ENCODE results near the gene TMEM258.
A peak's percentile ranks its signal among the peaks of the same experiment; 100 is the strongest.

TMEM258 gene

DNA sequence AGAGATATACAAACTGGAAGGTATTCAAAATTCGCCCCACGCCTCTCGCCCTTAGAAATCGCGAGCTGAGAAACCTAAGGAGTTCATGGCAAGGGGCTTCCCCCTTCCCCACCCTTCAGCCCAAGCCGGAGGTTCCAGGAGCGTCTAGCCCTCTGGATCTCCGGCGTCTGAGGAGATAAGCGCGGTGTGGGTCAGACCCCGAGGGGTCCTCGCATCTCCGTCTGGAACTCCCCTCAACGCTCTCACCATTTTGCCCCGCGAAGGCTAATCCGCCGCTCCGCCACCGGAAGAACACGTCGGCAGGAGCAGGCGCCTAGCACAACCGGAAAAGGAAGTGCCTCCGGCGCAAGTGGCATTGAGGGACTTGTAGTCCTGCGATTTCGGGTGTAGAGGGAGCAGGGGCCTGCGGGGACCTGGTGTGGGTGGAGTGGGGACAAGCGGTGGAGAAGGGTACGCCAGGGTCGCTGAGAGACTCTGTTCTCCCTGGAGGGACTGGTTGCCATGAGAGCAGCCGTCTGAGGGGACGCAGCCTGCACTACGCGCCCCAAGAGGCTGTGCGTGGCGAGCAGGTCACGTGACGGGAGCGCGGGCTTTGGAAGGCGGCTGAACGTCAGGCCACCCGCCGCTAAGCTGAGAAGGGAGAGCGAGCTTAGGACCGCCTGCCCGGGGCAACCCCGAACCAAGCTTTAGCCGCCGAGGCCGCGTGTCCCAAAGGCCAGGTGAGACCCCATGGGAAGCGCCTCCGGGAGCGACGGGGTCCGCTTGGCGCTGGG lies at the start of gene TMEM258, which contains the start of gene FEN1:
Gene TMEM258 (minus strand): TSS at position 290 of the 773 bp plus-strand sequence. CDS start 41 bp downstream, at position 249.
Gene FEN1 (plus strand): TSS at position 602 of the 773 bp plus-strand sequence. CDS start 2,451 bp downstream, outside the sequence.
- DNase-seq = peak; percentile 100

- DNase-seq = no peak
These were observed 49.5 kb upstream of the TMEM258 start for GRCh38 chr11:61841636-61842527.

DNA sequence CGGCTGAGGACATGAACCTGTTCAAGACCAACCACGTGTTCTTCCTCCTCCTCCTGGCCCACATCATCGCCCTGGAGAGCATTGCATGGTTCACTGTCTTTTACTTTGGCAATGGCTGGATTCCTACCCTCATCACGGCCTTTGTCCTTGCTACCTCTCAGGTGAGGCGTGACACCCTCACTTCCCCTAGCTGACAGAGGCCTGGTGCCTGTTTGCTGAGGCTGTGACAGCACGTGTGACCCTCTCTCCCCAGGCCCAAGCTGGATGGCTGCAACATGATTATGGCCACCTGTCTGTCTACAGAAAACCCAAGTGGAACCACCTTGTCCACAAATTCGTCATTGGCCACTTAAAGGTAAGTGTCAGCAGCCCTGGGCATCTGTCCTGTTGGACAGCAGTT lies 48.0 kb upstream of the TMEM258 start:
- DNase-seq = no peak

DNA sequence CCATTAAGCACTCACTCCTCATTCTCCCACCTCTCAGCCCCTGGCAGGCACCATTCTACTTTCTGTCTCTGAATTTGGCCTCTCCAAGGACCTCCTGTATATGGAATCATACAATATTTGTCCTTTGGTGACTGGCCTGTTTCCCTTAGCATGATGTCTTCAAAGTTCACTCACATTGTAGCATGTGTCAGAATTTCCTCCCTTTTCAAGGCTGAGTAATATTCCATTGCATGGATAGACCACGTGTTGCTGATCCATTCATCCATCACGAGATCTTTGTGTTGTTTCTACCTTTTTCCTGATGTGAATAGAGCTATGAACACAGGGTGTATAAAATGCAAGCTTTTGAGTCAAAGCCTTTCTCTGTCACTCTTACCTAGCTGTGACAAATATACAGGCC lies 47.3 kb upstream of the TMEM258 start:
- DNase-seq = no peak

- DNase-seq = no peak
These were observed 46.5 kb upstream of the TMEM258 start for GRCh38 chr11:61838921-61839320.

- DNase-seq = no peak
These were observed 46.1 kb upstream of the TMEM258 start for GRCh38 chr11:61838501-61838900.

DNA sequence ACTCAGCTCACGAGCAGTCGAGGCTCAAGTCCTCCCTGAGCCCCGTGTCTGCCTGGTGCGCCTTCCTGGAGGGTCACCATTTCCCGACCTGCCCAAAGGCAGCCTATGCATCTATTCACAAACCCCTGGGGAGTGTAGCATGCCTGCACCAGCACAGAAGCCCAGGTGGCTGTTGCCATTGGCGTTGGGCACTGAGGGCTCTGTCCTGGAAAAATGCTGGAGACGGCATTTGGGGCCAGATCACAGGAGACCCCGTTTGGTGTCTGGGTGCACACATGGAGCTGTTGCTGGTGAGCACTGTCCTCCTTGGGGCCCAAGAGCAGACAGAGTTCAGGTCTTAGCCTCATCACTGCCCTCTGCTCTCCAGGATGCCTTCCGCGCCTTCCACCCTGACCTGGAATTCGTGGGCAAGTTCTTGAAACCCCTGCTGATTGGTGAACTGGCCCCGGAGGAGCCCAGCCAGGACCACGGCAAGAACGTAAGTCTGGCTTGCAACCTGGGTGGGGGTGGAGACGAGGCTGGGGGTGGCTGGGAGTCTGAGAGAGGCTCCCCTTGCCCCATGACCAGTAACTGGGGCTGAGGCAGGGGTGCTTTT lies 45.1 kb upstream of the TMEM258 start:
- DNase-seq = no peak

DNA sequence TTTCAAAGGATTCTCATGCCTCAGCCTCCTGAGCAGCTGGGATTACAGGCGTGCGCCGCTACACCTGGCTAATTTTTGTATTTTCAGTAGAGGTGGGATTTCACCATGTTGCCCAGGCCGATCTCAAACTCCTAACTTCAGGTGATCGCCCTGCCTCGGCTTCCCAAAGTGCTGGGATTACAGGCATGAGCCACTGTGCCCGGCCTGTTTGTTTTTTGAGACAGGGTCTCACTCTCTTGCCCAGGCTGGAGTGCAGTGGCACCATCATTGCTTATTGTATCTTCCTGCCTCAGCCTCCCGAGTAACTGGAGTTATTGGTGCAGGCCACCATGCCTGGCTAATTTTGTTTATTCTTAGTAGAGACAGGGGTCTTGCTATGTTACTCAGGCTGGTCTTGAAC lies 43.8 kb upstream of the TMEM258 start:
- no peak for DNase-seq

DNA sequence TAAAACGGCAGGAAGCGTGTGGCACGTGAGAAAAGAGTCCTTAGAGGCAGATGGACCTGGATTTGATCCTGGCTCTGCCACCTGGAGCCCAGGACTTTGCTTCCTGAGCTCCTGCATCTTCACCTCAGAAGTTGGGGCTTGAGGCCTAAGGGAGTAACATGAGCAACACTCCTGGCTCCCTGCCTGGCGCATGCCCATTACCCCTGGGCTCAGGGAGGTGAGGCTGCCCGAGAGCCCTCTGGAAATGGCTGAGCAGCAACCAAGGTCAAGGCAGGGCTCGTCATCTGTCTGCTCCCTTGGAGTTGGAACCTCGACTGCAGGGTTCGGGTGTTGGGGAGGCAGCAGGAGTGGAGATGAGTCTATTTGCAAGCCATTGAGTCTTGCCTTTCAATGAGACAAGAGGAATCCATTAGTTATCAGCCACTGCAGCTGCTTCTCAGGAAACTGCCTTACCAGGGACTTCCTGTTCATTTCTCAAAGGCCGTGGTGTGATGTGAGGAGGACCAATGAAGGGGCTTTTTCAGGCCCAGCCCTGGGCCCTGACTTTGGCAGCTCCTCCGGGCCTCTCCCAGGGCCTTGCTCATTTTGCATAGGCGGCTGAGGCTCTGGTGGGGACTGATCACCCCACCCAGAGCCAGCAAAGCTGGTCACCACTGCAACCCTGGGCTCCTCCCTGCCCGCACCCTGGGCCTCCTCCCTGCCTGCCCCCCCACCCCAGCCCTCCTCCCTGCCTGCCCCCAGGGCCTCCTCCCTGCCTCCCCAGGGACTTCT lies 42.1 kb upstream of the TMEM258 start:
- DNase-seq = peak; percentile 42

DNA sequence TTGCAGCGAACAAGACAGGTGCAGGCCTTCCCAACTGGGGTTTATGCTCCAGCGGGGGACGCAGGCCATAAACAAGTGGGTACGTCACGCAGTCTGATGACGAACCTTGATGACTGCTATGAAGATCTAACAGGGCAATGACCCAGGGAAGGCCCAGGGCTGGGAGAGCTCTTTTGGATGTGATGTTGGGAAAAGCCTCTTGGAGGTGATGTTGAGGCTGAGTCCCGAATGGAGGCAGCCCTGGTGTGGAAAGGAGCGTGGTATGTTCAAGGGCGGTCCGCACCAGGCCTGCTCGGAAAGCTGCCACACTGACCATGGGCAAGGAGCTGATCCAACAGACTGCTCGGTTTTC lies 41.5 kb upstream of the TMEM258 start:
- peak; percentile 24 for DNase-seq

DNA sequence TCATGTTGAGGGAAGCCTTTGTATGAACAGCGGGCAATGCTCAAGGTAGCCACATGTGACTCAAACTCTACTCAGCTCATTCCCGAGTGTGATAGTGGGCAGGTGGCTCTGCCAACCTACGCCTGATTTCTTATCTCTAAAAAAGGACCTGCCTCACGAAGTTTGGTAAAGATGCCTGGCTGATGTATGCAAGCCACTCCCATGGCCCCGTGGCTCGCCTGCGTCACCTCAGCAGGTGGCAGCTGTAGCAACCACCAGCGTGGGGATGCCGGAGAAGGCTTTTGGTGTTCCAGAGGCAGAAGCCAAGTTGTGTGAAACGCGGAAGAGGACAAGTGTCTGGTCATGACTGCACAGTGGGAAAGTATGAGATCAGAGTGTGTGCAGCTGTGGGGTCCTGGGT lies 41.1 kb upstream of the TMEM258 start:
- DNase-seq = no peak

DNA sequence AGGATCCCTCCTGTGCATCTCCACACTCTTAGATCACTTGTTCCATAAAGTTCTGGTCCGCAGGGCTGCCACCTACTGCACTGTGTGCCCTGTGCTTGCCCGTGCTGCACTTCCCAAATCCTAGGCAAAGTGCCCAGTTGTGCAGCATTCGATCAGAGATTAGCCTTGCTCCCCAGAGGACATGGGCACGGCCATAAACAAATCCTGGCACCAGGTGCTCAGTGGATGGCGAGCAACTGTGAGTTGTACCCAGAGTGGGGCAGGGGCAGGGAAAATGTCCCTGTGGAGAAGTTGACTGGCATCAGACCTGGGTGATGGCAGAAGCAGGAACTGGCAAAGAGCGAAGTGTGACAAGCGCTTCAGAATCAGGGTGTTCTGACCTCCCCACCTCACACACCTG lies 40.4 kb upstream of the TMEM258 start:
- DNase-seq = no peak

DNA sequence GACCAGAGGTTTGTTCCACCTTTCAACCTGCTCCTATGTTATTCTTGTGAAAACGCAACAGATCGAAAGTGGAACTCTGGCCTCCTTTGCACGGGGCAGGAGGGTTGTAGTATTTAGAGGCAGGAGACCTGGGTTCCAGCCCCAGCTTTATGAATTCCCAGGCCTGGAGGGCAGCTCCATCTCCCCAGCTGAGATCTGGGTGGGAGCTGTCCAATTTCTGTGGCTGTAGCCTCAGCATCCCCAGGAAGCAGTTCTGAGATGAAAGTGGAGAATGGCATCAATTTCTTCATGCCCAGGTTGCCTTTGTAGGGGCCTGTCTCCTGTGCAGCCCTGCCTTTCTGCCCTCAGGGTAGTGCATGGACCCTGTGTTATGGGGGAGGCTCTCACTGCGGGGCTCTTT lies 39.8 kb upstream of the TMEM258 start:
- no peak for DNase-seq

DNA sequence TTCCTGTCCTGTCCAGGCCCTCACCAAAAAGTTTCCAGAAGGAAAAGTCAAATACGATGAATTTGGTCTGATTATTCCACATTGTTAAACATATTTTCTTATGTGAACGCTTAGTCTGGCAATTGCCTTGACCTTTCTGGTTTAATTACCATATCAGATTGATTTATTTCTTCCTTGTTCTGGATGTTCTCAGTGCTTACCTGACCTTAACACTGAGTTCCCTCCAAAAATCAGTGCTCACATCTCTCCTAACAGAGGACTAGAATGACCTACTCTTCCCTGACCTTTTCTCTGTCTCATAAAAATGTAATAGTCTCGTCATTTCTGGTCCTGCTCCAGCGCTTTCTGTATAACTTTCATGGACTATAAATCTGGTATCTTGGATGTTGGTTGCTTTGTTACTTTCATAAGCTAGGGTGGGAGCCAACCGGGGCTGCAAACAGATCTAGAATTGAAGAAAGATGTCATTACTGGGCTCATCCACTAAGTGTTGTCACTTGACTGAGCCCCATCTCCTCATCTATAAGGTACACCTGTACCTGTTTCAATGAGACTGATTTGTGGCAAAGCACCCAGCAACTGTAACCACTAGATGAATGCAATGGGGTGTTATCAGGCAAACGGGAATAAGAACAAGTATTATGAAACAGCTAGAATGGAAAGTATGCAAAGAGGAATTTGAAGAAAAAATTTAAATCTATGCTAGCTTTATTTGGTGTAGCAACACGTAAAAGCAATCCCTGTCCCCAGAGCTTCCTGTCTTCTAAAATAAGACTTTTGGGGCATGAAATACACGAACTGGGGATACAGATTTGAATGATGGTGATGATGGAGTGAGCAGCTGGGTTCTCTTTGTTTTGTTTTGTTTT lies 38.1 kb upstream of the TMEM258 start:
- no peak for DNase-seq

GRCh38 chr11:61829806-61830205 lies 37.4 kb upstream of the TMEM258 start:
- no peak for DNase-seq

DNA sequence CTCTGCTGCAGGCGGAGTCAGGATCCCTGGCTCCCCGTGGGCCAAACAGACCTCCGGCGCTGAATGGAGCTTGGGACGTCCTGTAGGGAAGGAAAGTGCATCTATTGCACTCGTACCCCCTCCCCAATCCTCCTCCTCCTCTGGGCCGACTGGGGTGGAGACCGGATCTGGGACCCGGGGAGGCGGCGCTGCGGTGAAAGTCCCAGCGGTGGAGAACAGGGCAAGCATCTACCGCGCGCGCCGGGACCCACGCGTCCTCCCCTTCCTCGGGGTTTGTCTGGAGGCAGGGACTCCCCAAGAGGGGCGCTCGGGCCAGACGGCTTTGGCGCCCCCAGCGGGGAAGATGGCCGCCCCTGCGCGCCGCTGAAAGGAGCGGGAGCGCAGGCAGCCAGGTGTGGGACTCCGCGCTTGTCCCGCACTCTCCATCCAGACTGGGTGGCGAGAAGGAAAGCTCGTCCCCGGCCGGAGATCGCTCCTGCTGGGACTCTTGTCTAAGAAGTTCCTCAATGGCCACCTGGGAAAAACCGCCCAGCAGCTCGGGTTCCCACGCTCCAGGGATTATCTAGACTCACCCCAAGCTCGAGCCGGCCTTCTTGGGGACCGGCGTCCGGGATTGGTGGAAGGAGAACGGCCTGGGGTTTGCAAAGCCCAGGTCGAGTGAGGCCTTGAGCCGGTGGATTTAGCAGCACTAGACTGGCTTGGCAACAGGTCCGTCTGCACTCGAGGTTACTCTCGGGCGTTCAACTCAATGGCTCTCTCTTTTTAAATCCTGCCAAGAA lies 36.4 kb upstream of the TMEM258 start:
- DNase-seq = peak; percentile 85

DNA sequence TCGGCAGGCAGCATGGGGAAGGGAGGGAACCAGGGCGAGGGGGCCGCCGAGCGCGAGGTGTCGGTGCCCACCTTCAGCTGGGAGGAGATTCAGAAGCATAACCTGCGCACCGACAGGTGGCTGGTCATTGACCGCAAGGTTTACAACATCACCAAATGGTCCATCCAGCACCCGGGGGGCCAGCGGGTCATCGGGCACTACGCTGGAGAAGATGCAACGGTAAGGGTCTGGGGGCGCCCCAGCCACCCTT lies 35.9 kb upstream of the TMEM258 start:
- no peak for DNase-seq

- peak; percentile 95 for DNase-seq
These were observed 35.4 kb upstream of the TMEM258 start, which contains the start of gene FADS2 for GRCh38 chr11:61827571-61828378. FADS2 (plus strand) TSS chr11:61828300; CDS start chr11:61828391, 91 bp downstream.

DNA sequence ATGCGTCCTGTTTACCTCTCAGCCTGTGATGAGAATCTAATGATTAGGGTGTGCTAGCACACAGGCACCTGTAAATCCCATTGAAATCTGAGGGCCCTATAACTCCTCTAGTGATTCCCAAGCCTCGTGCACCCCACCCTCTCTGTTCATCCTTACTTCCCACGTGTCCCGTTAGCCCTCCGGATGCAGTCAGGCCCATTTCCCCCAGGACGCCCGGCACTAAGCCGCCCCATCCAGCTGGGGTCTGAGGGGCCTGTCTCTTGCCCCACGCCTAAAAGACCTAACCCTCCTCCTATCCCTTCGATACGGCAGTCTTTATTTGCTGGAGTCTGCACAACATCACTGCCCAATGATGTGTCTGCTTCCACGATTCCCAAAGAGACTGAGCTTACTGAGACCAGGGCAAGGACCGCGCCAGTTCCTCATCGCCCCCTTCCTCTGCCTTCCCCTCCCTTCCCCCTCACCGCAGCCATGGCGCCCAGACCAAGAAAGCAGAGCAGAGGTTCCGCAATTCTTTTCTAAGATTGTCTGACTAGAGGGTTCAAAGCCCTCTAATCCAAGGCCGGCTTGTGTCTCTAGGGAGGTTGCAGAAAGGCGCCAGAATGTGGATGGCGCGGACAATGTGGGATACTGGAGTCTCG lies 34.7 kb upstream of the TMEM258 start:
- DNase-seq = no peak

GRCh38 chr11:61820174-61820573 lies 27.8 kb upstream of the TMEM258 start:
- DNase-seq = no peak

Data from retina (tissue), 1 donor.